GM18873 (cell line): ENCODE measurements around the gene ASGR2.
"Not testable (repeated sequence)": the region's sequence is repeated elsewhere in the genome, so short reads cannot be mapped to it uniquely, and the experiment has no call there.

Experiments
- ATAC-seq: cut with Tn5 transposase; IDR thresholded peaks from one replicate; pipeline ENCODE4 v1.9.1; 2021; ENCODE audit warnings: mild to moderate bottlenecking, moderate library complexity, moderate number of reproducible peaks; ENCODE audit not compliant: unreplicated experiment, low FRiP score

ASGR2 gene

DNA sequence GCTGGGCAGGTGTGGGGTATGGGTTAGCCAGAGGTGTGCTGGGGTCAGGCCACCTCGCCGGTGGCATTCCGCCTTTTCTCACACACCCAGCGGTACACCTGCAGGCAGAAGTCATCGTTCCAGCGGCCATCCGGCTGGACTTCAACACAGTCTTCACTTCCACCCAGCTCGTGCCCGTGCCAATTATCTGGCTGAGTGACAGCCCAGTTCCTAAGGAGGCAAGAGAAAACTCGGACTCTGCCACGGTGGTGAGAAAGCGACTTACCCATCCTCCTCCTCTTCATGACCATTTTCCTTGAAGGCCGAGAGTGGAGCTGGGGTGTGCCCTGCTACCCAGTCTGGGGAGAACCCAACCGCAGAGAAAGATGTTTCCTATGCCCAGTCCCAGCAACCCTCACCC lies 13.1 kb downstream of the ASGR2 start:
- ATAC-seq = no peak

DNA sequence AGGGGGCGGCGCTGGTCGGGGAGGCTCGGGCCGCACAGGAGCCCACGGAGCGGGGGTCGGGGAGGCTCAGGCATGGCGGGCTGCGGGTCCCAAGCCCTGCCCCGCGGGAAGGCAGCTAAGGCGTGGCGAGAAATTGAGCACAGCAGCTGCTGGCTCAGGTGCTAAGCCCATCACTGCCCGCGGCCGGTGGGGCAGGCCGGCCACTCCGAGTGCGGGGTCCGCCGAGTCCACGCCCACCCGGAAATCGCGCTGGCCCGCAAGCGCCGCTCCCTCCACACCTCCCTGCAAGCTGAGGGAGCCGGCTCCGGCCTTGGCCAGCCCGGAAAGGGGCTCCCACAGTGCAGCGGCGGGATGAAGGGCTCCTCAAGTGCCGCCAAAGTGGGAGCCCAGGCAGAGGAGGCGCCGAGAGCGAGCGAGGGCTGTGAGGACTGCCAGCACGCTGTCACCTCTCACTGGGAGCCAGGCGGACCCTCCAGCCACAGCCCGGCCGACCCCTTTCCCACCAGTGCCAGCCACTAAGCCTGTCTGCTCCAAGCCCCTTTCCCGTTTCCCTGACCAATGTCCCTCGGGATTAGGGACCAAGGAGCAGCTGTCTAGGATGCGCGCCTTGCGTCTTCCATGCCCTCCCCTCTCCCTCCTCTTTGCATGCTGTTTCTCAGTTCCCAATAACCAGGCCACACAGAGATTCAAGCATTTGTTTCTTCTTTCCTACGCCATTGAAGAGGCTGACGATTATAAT lies 13.8 kb downstream of the ASGR2 start:
- not testable (repeated sequence) for ATAC-seq

DNA sequence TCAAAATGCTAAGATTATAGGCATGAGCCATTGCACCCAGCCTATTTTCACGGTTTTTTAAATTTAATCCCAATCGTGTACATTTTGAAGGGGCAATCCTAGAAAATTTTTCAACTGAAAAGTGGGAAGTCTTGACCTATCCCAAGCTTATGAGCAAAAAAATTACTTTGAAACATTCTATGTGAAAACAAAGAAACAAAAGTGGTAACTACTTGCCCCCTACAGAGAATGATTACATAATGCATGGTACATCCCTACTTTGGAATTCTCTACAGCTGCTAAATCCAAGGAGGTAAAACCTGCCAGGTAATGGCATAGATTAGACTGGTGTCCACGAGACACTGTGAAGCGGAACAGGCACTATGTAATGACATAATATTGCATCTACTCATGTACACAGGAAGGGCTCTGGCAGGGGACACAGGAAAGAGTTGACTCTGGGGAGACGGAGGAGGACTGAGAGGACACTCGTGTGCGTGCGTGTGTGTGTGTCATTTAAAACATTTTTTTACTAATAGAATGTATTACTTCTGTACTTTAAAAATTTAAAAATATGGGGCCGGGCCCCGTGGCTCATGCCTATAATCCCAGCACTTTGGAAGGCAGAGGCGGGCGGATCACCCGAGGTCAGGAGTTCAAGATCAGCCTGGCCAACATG lies 15.7 kb downstream of the ASGR2 start:
- ATAC-seq = no peak

DNA sequence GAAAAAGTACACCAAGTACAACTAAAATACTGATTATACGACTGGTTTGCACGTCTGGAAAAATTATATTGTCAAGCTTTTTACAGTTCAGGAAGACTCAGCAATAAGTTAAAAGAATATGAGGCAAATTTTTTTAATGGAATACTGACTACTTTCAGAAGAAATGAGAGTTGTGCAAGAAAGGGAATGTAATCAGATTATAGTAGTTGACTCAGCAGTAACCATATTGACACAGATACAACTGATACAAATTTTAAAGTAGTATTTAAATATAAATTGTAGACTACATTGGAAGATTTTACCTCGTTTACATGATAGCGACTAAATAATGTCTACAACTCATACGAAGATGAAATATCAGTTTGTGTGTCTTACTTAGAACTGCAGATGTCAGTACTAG lies 16.7 kb downstream of the ASGR2 start:
- ATAC-seq = no peak

DNA sequence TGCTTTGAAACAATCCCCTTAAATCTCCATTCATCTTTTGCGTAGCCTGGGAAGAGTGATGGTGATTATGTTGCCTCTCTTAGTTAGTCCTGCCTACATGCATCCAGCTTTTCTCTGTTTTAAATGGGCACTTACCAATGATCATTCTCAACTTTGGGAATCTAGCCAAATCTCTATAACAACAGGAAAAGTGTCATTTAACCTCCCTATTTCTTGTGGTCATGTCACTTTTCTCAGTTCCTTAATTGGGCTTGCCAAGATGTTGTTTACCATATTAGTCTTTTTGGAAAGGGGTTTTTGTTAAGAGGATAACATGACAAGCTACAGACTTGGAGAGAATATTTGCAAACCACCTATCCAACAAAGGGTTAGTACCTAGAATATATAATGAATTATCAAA lies 19.0 kb downstream of the ASGR2 start:
- no peak for ATAC-seq

DNA sequence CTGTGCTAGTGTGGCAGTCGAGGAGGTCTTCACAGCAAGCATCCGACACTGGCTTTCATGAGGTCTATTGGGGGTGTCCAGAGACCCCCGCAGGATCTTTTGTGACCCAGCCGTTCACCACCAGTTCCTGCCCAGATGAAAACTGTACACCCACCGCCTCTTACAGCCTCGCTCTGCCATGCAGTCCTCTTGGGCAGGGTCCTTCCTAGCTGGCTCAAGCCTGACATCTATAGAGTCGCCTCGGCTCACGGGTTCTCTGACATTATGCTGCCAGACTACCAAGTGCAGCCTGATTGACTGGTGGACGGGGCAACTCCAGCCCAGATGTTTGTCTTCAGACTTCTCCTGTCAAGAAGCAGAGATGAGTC lies 20.0 kb downstream of the ASGR2 start:
- no peak for ATAC-seq

DNA sequence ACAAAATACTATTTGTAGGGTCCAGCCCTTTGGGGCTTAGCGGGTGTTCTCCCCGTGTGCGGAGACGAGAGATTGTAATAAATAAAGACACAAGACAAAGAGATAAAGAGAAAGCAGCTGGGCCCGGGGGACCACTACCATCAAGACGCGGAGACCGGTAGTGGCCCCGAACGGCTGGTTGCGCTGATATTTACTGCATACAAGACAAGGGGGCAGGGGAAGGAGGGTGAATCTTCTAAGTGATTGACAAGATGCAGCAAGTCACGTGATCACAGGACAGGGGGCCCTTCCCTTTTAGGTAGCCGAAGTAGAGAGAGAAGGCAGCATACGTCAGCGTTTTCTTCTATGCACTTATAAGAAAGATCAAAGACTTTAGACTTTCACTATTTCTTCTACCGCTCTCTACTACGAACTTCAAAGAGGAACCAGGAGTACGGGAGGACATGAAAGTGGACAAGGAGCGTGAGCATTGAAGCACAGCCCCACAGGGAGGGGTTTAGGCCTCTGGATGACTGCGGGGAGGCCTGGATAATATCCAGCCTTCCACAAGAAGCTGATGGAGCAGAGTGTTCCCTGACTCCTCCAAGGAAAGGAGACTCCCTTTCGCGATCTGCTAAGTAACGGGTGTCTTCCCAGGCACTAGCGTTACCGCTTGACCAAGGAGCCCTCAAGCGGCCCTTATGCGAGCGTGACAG lies 23.2 kb downstream of the ASGR2 start:
- ATAC-seq = not testable (repeated sequence)

DNA sequence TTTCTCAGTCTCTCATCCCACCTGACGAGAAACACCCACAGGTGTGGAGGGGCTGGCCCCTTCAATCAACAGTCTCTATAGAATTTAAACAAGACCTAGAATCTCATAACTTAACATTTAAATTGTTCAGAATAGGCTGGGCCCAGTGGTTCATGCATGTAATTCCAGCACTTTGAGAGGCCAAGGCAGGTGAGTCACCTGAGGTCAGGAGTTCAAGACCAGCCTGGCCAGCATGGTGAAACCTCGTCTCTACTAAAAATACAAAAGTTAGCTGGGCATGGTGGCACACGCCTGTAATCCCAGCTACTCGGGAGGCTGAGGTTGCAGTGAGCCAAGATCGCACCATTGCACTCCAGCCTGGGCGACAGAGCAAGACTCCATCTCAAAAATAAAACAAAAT lies 25.1 kb downstream of the ASGR2 start:
- ATAC-seq = not testable (repeated sequence)

DNA sequence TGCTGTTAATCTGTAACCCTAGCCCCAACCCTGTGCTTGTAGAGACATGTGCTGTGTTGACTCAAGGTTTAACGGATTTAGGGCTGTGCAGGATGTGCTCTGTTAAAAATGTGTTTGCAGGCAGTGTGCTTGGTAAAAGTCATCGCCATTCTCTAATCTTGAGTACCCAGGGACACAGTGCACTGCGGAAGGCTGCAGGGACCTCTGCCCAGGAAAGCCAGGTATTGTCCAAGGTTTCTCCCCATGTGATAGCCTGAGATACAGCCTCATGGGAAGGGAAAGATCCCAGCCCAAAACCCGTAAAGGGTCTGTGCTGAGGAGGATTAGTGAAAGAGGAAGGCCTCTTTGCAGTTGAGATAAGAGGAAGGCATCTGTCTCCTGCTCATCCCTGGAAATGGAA lies 26.2 kb downstream of the ASGR2 start:
- ATAC-seq = not testable (repeated sequence)

DNA sequence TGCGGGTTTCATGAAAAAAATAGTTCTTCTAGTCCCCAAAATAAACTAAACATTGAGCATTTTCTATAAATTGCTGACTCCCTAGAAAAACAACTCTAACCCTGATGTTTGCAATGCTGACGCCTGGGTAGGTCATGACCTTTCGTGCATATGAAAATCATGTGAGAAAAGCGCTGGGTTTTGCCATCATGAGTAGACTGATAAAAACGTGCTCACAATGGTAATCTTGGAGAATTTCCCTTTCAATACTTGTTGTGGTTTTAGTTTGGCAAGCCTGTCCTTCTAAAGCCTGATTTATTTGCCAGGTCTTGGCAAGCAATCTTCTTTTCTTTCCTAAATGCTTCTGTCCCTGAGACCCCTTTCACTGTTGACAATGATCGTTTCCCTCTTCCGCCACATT lies 30.5 kb downstream of the ASGR2 start:
- no peak for ATAC-seq

DNA sequence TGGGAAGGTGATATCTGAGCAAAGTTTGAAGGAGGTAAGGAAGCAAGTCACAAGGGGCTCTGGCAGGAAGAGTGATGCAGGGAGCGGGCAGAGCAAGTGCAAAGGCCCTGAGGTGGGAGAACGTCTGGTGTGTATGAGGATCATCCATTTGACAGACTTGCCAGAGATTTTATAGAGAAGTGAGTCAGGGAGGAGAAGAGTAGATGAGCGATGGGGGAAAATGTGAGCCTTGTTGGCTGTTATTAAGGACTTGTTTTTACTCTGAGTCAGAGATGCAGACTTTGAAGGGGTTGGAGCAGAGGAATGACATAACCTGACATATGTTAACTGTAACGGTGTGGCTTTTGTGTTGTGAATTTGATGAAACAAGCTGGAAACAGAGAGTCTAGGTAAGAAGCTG lies 31.0 kb downstream of the ASGR2 start:
- ATAC-seq = no peak

DNA sequence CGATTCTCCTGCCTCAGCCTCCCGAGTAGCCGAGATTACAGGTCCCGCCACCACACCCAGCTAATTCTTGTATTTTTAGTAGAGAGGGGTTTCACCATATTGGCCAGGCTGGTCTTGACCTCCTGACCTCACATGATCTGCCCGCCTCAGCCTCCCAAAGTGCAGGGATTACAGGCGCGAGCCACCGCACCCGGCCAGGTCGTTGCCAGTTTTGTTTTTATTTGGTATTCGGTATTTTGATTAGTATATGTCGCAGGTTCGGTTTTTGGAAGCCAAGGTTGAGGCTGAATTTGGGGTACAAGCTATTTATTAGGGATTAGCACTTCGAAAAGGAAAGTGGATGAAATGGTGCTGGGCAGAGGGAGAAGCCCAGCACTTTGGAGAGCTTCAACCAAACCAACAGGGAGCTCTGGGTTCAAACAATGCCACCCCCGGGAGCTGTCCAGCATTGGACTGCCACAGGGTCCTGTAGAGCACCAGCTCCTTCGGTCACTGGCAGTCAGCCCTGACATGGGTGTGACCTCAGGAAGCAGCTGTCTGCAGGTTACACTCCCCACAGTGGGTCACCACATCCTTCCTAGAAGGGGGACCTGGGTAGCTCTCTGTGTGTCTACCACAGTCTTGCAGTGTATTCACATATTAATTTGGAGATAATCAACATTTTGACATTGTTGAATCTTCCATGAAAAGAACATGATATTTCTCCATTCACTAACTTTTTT lies 33.1 kb downstream of the ASGR2 start:
- ATAC-seq = no peak

DNA sequence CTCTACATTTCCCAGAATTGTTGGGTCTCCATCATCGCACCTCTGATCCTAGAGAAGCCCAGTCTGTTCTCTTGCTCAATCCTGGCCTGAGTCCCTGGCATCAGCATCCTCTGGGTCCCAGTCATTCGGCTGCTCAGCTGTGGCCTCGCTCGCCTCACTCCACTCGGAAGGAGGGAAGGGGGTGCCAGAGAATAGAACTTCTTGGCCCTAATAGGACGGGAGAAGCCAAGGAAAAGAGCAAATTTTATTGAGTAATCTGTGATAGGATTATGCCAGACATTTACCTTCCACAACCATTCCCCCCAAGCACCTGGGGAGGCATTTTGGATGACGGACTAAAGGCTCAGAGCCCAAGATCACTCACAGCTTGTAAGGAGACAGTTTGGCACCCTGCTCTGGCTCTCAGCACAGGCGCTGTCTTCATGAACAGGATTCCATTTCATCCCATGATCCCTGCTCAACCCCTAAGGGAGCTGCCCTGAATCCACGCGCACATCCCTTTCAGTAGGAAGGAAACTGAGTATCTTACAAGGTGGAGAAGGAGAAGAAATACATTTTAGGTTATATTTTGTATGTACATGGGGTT lies 34.1 kb downstream of the ASGR2 start:
- no peak for ATAC-seq

DNA sequence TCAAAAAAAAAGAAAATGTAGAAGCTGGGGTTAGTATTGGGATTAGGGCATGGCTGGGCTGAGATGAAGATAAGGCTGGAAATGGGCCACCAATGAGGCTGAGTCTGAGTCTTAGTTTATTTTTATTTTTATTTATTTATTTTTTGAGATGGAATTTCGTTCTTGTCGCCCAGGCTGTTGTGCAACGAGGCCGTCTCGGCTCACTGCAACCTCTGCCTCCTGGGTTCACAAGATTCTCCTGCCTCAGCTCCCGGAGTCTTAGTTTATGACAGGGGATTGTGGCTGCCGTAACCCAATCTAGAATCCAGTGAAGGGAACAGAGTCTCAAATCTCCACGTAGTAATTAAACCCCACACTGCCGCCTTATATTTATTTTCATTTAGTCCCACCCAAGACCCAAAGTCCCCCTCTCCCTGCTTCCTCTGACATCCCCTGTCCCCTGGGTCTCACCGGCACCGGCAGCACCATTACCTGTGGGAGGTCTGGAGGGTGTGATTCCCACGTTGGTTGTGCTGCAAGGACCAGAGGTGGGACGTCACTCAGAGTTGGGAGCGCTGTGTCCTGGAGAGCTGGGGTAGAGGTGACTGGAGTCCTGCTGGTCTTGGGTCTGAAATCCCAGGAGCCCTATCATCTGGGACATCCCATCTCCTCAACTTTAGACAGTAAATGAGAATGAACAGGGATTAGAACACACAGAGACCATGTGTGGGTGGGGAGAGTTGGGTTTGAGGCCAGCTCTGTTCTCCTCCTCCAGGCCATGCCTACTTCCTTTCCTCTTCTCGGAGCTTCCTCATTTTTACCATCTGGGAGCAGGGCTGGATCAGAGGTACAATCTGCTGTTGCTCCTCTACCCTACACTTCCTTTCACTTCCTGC lies 34.8 kb downstream of the ASGR2 start, which contains the start of gene CLEC10A:
TSS of gene CLEC10A (minus strand) at position 671 of the 875 bp plus-strand sequence. CDS start 1,439 bp downstream, outside the sequence.
- no peak for ATAC-seq

DNA sequence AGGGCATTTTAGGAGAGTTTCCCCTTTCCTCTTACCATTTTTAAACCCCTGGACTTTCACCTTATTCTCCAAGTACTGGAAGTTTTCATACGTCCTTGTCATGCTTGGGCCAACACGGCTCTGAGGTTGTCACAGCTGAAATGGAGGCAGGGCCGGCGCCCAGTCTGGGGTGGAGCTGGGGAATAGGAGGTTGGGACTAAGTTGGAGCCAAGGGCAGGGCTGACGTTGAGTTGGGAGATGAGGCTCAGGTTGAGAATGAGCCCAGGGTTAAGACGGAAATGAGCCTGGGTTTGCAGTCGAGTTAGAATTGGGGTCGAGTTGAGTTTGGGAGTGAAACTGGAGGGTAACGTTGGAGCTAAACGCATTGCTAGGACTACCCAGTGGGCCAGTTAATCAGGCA lies 35.9 kb downstream of the ASGR2 start:
- no peak for ATAC-seq

DNA sequence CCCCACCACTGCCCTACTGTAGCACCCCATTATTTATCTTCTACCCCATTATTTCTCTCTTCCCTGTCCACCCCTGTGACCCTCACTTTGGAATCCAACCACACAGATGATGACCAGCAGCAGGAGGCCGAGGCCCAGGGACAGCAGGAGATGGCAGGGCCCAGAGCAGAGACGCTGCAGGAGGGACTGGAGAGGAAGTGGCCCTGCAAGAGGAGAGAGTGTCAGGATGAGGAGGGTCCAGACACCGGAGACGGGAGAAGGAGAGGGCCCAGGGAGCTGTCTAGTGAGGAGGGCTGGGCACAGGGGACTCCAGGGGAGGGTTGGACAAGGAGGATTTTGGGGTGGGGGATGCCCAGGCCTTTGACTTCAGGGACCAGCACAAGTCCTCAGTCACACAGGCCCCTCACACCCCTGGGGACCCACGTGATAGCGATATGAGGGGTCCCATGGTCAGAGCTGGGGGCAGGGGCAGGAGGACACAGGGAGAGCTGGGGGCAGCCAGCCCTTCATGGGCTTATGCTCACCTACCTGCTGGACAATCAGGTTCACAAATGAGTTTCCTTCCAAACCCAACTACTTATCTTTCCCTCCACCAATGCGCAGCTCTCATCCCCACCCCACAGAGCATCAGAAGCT lies 36.6 kb downstream of the ASGR2 start:
- ATAC-seq = no peak

DNA sequence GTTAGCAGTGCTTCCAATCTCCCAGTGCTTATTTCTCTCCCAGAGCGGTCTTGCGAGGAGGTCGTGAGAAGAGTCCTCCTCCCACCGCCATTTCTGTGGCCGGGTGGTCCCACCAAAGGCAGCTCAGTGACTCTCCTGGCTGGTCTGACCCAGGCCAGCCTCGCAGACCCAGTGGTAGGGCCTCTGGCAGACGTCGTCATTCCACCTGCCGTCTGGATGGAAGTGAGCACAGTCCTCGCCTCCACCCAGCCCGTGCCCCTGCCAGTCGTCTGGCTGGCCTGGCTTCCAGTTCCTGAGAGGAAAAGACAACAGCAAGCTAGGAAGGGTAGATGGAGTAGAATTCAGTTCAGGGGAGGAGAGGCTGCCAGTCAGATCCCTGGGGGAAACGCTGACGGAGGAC lies 39.7 kb downstream of the ASGR2 start:
- no peak for ATAC-seq

DNA sequence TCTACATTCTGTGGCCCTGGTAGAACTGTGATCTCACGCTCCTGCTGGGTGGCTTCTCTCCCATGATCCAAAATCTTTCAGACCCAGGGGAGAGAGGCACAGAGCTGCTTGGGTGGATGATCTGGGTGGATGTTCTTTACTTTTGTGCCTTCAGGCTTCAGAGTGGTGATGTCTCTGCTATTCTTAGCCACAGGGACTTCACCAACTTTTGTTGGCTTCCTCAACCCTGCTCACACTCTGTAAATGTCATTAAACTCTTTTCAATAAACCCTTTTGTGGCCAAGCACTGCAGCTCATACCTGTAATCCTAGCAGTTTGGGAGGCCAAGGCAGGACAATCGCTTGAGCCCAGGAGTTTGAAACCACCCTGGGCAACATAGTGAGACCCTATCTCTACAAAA lies 42.2 kb downstream of the ASGR2 start:
- no peak for ATAC-seq

DNA sequence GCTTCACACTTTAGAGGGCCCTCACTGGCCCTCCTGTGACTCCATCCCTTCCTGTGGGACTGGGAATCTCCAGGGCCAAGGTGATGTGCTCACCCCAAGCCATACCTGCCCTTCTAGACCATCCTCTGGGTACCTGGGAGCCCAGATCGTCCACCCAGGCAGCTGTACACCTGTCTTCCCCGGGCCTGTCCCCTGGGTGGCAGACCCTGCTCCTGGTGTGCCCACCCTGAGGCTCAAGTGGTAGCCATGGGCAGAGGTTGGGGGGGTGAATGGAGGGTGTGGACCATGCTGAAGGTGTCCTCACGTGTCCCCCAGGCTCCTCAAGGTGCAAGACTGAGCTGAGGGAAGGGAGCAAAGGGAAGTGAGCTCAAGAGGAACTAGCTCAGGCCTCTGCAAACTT lies 43.9 kb downstream of the ASGR2 start:
- no peak for ATAC-seq
